NCI-H69 (cell line): ENCODE measurements around the gene BNC1.
"Not testable (repeated sequence)": the region's sequence is repeated elsewhere in the genome, so short reads cannot be mapped to it uniquely, and the experiment has no call there.

ENCODE experiments used
- DNase-seq: peaks from one replicate; lab custom pipeline; 2025; lab: John Stamatoyannopoulos, UW

The BNC1 gene

GRCh38 chr15:83248151-83249029, 36.1 kb downstream of the BNC1 start:
- peak; percentile 45 for DNase-seq

GRCh38 chr15:83243634-83244033, 40.8 kb downstream of the BNC1 start:
- DNase-seq: no peak

GRCh38 chr15:83230242-83230641, 54.2 kb downstream of the BNC1 start:
- DNase-seq: no peak

GRCh38 chr15:83225449-83225848, 59.0 kb downstream of the BNC1 start:
- peak; percentile 4 for DNase-seq

GRCh38 chr15:83221781-83222180, 62.7 kb downstream of the BNC1 start:
- not testable (repeated sequence) for DNase-seq

GRCh38 chr15:83219026-83219425, 65.4 kb downstream of the BNC1 start:
- DNase-seq: no peak

- no peak for DNase-seq
These were observed 69.2 kb downstream of the BNC1 start for GRCh38 chr15:83215306-83215705.

GRCh38 chr15:83210619-83211018, 73.8 kb downstream of the BNC1 start:
- DNase-seq: peak; percentile 78

GRCh38 chr15:83209333-83209732, 75.1 kb downstream of the BNC1 start:
- no peak for DNase-seq

GRCh38 chr15:83208367-83208661, 76.2 kb downstream of the BNC1 start:
- peak; percentile 76 for DNase-seq

GRCh38 chr15:83207660-83208366, 76.7 kb downstream of the BNC1 start, which contains the start of gene HDGFL3:
HDGFL3 (minus strand) TSS chr15:83207823; CDS start chr15:83207414, 409 bp downstream.
- peak; percentile 76 for DNase-seq

- peak; percentile 71 for DNase-seq
These were observed 77.3 kb downstream of the BNC1 start for GRCh38 chr15:83207009-83207659.

- peak; percentile 26 for DNase-seq
These were observed 77.9 kb downstream of the BNC1 start for GRCh38 chr15:83206526-83207008.
